ENCODE measurements around the gene SNN. TPM values are rescaled to one million over a fixed set of nuclear protein-coding genes. Genes with fewer than 3 reads are reported as not detected.

The SNN gene
- total and polyA plus RNA-seq, 5 donors: 24.4 to 33.3 (median 25.6) TPM

DNA sequence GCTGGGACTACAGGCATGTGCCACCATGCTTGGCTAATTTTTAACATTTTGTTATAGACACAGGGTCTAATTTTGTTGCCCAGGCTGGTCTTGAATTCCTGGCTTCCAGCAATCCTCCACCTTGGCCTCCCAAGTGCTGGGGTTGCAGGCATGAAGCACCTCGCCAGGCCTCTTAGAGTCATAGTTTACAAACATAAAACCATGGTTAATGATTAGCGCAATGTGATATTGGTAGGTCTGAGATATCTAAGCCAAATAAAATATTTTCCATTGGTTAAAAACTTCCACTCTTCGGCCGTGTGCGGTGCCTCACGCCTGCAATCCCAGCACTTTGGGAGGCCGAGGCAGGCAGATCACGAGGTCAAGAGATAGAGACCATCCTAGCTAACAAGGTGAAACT, 57.8 kb downstream of the SNN start:
- whole genome bisulfite sequencing: 98% methylated on average over 8 of the region's 8 CpGs
- no peak overlapping the region for H3K27ac ChIP-seq (ENCODE audit: low read length)
- intact Hi-C loops (cut with DNase I): no loop called here

DNA sequence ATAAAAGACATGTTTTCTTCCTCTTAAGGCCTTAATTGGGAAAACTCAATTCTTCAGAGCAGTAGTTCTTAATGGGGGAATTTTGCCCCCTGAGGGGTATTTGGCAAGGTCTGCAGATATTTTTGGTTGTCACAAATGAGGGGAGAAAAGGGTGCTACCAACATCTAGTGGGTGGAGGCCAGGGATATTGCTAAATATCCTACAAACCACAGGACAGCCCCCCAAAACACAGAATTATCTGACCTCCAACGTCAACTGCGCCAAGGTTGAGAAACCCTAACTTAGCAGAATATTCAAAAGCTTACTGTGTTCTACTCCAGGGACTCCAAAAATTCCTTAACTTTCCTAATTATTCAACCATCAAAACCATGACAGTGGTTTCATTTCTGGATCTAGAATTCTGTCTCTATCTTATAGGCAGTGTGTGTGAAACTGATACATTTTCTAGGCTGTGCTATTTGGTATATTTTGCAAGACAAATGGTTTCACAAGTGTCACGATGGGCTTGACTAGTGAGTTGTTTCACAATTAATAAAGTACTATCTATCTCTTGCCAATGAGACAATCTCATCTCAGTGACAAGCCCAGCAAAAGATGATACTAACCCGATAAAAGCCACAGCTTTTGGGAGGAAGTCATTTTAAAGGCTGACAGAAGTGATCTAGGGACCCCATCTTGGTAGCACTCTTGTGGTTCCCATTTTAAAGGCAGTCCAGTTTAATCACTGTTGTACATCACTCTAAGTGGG, 59.7 kb downstream of the SNN start:
- H3K4me3 ChIP-seq (ENCODE audit: low read length): no peak overlapping the region
- no peaks in the 10 kb centered on the region for H3K4me1 ChIP-seq (ENCODE audit: control insufficient read depth, insufficient read depth, low read length)
- ATAC-seq: no peak
- intact Hi-C loops (cut with DNase I): no loop called here
- no peaks in the 10 kb centered on the region for H3K27me3 ChIP-seq (ENCODE audit: control insufficient read depth, insufficient read depth)
- WGBS: 73% methylated on average over 4 of the region's 4 CpGs
- DNase-seq: no peak
- H3K9me3 ChIP-seq (ENCODE audit: control insufficient read depth, low read length): no peaks in the 10 kb centered on the region
- no peak overlapping the region for H3K27ac ChIP-seq (ENCODE audit: low read length)

More for the DNA sequence above, 57.8 kb downstream of the SNN start:
- ATAC-seq (no peak), DNase-seq (no peak)
- H3K27me3 ChIP-seq (ENCODE audit: control insufficient read depth, insufficient read depth): no peaks in the 10 kb centered on the region
- H3K4me3 ChIP-seq (ENCODE audit: low read length): no peak overlapping the region
- H3K4me1 ChIP-seq (ENCODE audit: control insufficient read depth, insufficient read depth, low read length): no peaks in the 10 kb centered on the region
- H3K9me3 ChIP-seq (ENCODE audit: control insufficient read depth, low read length): no peaks in the 10 kb centered on the region

Other genes starting within 250 kb of the SNN start
- gene LITAF, start 81.5 kb upstream of the SNN start, total RNA-seq: 10 to 100 TPM; 54.0 to 76.5 (median 65.3) TPM
- 25.7 TPM for gene LITAF, start 81.5 kb upstream of the SNN start, polyA plus RNA-seq
- 10 to 100 TPM; 22.0 to 29.4 (median 23.9) TPM for gene TXNDC11, start 74.4 kb downstream of the SNN start, total RNA-seq
- gene TXNDC11, start 74.4 kb downstream of the SNN start, polyA plus RNA-seq: 25.8 TPM
- 10 to 100 TPM; 29.2 to 32.2 (median 31.0) TPM for gene ZC3H7A, start 128.8 kb downstream of the SNN start, total RNA-seq
- gene ZC3H7A, start 128.8 kb downstream of the SNN start, polyA plus RNA-seq: 18.7 TPM
- gene RSL1D1, start 183.1 kb downstream of the SNN start, total RNA-seq: 100 to 1,000 TPM; 103 to 114 (median 109) TPM
- 46.8 TPM for gene RSL1D1, start 183.1 kb downstream of the SNN start, polyA plus RNA-seq
- 100 to 1,000 TPM in 1 of 4 donors, 10 to 100 TPM in 3; 89.1 to 105 (median 96.2) TPM for gene GSPT1, start 247.5 kb downstream of the SNN start, total RNA-seq
- gene GSPT1, start 247.5 kb downstream of the SNN start, polyA plus RNA-seq: 41.6 TPM

Data from right cardiac atrium (tissue), 5 donors.